ENCODE measurements around the gene OR51D1.

The OR51D1 gene

DNA sequence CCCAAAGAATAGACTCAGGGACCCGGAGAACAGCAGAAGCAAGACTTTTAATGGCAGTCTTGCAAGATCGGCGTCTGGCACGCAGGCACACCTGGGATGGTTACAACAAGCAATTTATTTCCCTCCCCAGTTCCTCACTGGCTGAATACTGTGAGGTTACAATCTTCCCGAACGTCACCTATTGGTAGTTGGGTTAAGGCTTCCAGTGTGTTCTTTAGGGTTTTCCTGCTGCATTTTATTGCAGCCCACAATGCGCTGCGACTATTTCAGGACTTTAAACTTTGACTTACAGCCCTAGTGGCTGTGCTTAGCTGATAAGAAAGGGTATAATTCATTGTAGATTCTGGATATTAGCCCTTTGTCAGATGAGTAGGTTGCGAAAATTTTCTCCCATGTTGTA is 17.8 kb upstream of the OR51D1 start:
- Histone ChIP-seq H3K27me3 (ENCODE audit: control insufficient read depth in 1 of 2, insufficient read depth in 2 of 2, low read length in 2 of 2) (no peaks in the 10 kb centered on the region), H3K4me1 (ENCODE audit: insufficient read depth, low read length) (no peaks in the 10 kb centered on the region)

DNA sequence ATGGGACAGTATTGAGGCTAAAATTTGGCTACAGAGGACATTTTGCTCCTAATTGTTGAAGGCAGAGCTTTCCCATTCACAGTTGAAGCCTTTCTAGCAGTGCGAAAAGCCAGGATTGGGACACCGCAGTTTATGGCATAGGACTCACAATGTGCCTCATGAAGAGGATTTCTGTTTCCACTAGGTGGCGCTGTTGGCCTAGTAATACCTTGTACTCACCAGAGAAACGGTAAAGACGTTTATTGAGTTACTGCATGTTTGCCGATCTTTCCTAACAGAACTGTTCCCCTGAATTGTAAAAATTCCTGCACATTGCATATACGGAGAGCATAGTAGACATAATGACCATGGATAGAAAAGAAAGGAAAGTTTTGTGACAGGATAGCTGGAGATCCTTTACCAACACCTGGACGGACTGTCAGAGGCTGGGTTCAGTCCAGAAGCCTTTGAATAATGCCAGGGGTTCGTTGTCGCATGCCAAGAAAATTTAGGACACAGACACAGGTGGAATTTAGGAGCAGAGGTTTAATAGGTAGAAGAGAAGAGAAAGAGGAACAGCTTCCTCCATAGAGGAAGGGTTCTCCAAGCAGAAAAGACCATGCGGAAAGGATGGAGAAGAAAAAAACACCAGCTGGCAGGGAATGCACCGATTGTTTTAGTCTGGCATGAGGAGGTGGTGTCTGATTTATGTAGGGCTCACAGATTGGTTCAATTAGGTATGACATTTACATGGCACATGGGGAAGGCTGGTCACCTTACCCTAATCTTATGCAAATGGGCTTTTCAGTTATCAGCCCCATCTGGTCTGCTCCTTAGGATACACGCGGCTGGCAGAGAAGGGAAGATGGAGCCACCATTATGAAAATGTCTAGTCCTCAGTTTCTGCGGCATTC is 10.8 kb upstream of the OR51D1 start:
- H3K4me3 ChIP-seq (ENCODE audit: low read depth in 1 of 2, low read length in 2 of 2) = peak overlapping the region in 1 of 2 donors; percentile 29
- no peak overlapping the region for H3K9ac ChIP-seq (ENCODE audit: low read length)
- H3K9me3 ChIP-seq (ENCODE audit: low read length) = no peaks in the 10 kb centered on the region
- no peaks in the 10 kb centered on the region for H3K36me3 ChIP-seq (ENCODE audit: insufficient read depth, low read length)
- no peaks in the 10 kb centered on the region for H3K27me3 ChIP-seq (ENCODE audit: control insufficient read depth in 1 of 2, insufficient read depth in 2 of 2, low read length in 2 of 2)
- peaks cover 4% of the 10 kb centered on the region for H3K4me1 ChIP-seq (ENCODE audit: insufficient read depth, low read length)
- H3K27ac ChIP-seq (ENCODE audit: low read depth, low read length) = no peak overlapping the region

More for the DNA sequence above, 17.8 kb upstream of the OR51D1 start:
- Histone ChIP-seq H3K27ac (ENCODE audit: low read depth, low read length) (no peak overlapping the region), H3K9me3 (ENCODE audit: low read length) (no peaks in the 10 kb centered on the region), H3K9ac (ENCODE audit: low read length) (no peak overlapping the region), H3K4me3 (ENCODE audit: low read depth in 1 of 2, low read length in 2 of 2) (no peak overlapping the region), H3K36me3 (ENCODE audit: insufficient read depth, low read length) (no peaks in the 10 kb centered on the region)

DNA sequence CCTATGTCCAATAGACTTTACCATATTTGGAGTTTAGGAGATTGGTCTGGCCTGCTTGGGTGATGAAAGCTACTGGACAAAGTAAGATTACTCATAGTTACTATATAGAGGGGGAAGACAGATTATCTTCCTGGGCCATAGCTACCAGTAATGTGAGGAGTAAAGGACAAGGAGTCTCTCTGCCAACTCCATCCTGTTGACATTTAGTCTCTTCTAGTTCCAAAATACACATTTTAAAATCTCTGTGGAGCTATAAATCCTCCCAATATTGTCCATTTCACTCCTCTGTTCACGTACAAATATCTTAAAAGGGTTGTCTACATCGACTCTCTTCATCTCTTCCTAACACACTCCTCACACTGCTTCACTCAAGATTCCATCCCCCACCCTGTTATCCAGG is 1.1 kb upstream of the OR51D1 start:
- Histone ChIP-seq H3K27ac (ENCODE audit: low read depth, low read length) (no peak overlapping the region), H3K4me1 (ENCODE audit: insufficient read depth, low read length) (peaks cover 4% of the 10 kb centered on the region), H3K27me3 (ENCODE audit: control insufficient read depth in 1 of 2, insufficient read depth in 2 of 2, low read length in 2 of 2) (no peaks in the 10 kb centered on the region), H3K36me3 (ENCODE audit: insufficient read depth, low read length) (no peaks in the 10 kb centered on the region), H3K9me3 (ENCODE audit: low read length) (no peaks in the 10 kb centered on the region), H3K9ac (ENCODE audit: low read length) (no peak overlapping the region), H3K4me3 (ENCODE audit: low read depth in 1 of 2, low read length in 2 of 2) (no peak overlapping the region)

DNA sequence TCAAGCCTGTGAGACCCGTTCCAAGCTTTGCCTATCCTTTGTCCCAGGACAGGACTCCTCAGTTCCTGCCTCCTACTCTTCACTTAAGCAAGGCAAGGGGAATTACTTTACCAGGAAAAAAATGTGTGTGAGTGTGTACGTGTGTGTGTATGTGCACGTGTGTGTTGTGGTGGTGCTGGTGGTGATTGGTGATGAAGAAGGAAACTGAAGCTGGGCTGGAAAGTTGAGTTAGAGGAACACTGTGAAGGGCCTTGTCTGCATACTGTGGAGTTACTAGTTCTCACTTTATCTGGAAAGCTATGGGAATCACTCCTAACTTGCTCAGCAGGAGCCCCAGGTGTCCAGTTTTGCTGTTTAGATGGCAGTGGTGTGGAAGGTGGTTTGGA is 378 bp downstream of the OR51D1 start:
- Histone ChIP-seq H3K27ac (ENCODE audit: low read depth, low read length) (no peak overlapping the region), H3K4me1 (ENCODE audit: insufficient read depth, low read length) (peaks cover 4% of the 10 kb centered on the region), H3K4me3 (ENCODE audit: low read depth in 1 of 2, low read length in 2 of 2) (peak overlapping the region in 1 of 2 donors; percentile 60), H3K27me3 (ENCODE audit: control insufficient read depth in 1 of 2, insufficient read depth in 2 of 2, low read length in 2 of 2) (no peaks in the 10 kb centered on the region), H3K9ac (ENCODE audit: low read length) (no peak overlapping the region), H3K9me3 (ENCODE audit: low read length) (no peaks in the 10 kb centered on the region), H3K36me3 (ENCODE audit: insufficient read depth, low read length) (no peaks in the 10 kb centered on the region)

DNA sequence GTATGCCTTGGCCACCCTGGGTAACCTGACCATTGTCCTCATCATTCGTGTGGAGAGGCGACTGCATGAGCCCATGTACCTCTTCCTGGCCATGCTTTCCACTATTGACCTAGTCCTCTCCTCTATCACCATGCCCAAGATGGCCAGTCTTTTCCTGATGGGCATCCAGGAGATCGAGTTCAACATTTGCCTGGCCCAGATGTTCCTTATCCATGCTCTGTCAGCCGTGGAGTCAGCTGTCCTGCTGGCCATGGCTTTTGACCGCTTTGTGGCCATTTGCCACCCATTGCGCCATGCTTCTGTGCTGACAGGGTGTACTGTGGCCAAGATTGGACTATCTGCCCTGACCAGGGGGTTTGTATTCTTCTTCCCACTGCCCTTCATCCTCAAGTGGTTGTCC is 2.7 kb downstream of the OR51D1 start:
- Histone ChIP-seq H3K4me3 (ENCODE audit: low read depth in 1 of 2, low read length in 2 of 2) (no peak overlapping the region), H3K27me3 (ENCODE audit: control insufficient read depth in 1 of 2, insufficient read depth in 2 of 2, low read length in 2 of 2) (no peaks in the 10 kb centered on the region), H3K36me3 (ENCODE audit: insufficient read depth, low read length) (no peaks in the 10 kb centered on the region), H3K4me1 (ENCODE audit: insufficient read depth, low read length) (peaks cover 17% of the 10 kb centered on the region), H3K9me3 (ENCODE audit: low read length) (no peaks in the 10 kb centered on the region), H3K9ac (ENCODE audit: low read length) (no peak overlapping the region), H3K27ac (ENCODE audit: low read depth, low read length) (no peak overlapping the region)

DNA sequence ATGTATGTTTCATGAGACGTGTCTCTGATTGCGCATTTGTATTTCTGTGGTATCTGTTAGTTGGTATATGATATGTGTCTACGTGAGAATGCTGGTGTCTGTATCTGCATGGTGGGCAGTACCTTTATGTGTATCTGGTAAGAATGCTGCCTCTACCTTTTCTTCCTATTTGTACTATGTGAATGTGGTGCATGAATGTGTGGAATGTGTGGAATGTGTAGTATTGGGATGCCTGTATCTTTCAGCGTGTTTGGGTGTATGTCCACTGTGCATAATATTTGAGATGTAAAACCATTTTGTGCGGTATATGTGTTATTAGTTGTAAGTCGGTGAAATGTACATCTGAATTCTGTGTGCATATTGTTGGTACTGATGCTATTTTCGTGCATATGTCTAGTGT is 4.2 kb downstream of the OR51D1 start:
- H3K36me3 ChIP-seq (ENCODE audit: insufficient read depth, low read length) = no peaks in the 10 kb centered on the region
- H3K9me3 ChIP-seq (ENCODE audit: low read length) = no peaks in the 10 kb centered on the region
- H3K27ac ChIP-seq (ENCODE audit: low read depth, low read length) = no peak overlapping the region
- no peak overlapping the region for H3K4me3 ChIP-seq (ENCODE audit: low read depth in 1 of 2, low read length in 2 of 2)
- no peak overlapping the region for H3K9ac ChIP-seq (ENCODE audit: low read length)
- H3K27me3 ChIP-seq (ENCODE audit: control insufficient read depth in 1 of 2, insufficient read depth in 2 of 2, low read length in 2 of 2) = no peaks in the 10 kb centered on the region
- peaks cover 32% of the 10 kb centered on the region for H3K4me1 ChIP-seq (ENCODE audit: insufficient read depth, low read length)

DNA sequence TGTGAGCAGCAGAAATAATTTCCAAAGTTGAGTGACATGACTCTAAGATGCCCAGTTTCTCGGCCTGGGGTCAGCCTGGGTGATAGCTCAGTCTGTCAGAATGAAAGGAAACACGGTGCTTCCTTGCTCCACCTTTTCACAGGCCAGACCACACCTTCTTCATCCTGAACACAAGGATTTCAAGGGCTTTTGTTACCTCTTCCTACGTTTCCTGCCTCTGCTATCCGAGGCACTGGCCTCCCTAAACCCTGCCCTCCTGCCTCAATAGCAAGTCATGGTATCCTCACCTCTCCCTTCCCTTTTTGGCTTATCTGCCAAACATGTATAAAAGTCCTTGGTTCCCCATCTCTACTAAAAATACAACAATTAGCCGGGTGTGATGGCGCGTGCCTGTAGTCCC is 4.8 kb downstream of the OR51D1 start:
- Histone ChIP-seq H3K9ac (ENCODE audit: low read length) (no peak overlapping the region), H3K4me1 (ENCODE audit: insufficient read depth, low read length) (peaks cover 37% of the 10 kb centered on the region), H3K27ac (ENCODE audit: low read depth, low read length) (no peak overlapping the region), H3K36me3 (ENCODE audit: insufficient read depth, low read length) (no peaks in the 10 kb centered on the region), H3K9me3 (ENCODE audit: low read length) (no peaks in the 10 kb centered on the region), H3K4me3 (ENCODE audit: low read depth in 1 of 2, low read length in 2 of 2) (no peak overlapping the region), H3K27me3 (ENCODE audit: control insufficient read depth in 1 of 2, insufficient read depth in 2 of 2, low read length in 2 of 2) (no peaks in the 10 kb centered on the region)

DNA sequence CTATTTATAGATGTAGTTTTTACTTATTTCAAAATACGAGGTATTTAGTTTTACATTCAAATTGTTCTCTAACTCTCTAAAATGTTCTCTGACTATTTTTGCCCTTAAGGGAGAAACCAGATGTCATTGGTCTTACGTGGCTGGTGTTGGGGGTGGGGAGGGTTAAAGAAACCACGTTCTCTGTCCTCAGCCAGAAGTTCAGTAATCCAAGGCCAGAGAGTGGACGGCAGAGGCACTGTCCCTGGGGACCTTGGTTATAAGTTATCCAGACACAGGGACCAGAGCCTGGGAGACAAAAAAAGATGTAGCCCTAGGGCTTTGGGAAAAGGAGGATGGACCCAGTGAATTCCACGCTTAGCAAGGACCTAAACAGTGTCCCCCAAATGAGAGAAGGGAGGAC is 5.8 kb downstream of the OR51D1 start:
- Histone ChIP-seq H3K36me3 (ENCODE audit: insufficient read depth, low read length) (no peaks in the 10 kb centered on the region), H3K9ac (ENCODE audit: low read length) (no peak overlapping the region), H3K27me3 (ENCODE audit: control insufficient read depth in 1 of 2, insufficient read depth in 2 of 2, low read length in 2 of 2) (no peaks in the 10 kb centered on the region), H3K27ac (ENCODE audit: low read depth, low read length) (no peak overlapping the region), H3K4me3 (ENCODE audit: low read depth in 1 of 2, low read length in 2 of 2) (no peak overlapping the region), H3K4me1 (ENCODE audit: insufficient read depth, low read length) (peaks cover 43% of the 10 kb centered on the region), H3K9me3 (ENCODE audit: low read length) (no peaks in the 10 kb centered on the region)

DNA sequence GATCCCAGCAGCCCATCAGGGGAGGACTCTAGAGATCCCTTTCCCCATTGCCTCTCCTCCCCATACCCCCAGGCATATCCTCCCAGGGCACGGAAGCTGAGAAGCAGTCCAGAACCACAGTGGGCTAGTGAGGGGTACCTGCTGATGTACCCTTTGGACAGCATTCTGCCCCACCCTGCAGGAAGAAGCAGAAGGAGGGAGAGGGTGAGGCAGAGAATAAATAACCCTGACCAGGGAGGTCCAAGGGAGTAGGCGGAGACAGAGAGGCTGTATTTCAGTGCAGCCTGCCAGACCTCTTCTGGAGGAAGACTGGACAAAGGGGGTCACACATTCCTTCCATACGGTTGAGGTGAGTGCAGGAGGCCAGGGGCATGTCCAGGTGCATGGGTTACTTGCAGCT is 6.4 kb downstream of the OR51D1 start, which contains the start of gene OR51E1:
OR51E1 (plus strand) TSS at position 301 of the 400 bp plus-strand sequence. CDS start 8,545 bp downstream, outside the sequence.
- H3K27ac ChIP-seq (ENCODE audit: low read depth, low read length) = no peak within 1 kb of the TSS
- no peaks in the 10 kb centered on the region for H3K36me3 ChIP-seq (ENCODE audit: insufficient read depth, low read length)
- no peaks in the 10 kb centered on the region for H3K9me3 ChIP-seq (ENCODE audit: low read length)
- H3K27me3 ChIP-seq (ENCODE audit: control insufficient read depth in 1 of 2, insufficient read depth in 2 of 2, low read length in 2 of 2) = no peaks in the 10 kb centered on the region
- peaks cover 49% of the 10 kb centered on the region for H3K4me1 ChIP-seq (ENCODE audit: insufficient read depth, low read length)
- H3K4me3 ChIP-seq (ENCODE audit: low read depth in 1 of 2, low read length in 2 of 2) = no peak within 1 kb of the TSS
- H3K9ac ChIP-seq (ENCODE audit: low read length) = no peak within 1 kb of the TSS

DNA sequence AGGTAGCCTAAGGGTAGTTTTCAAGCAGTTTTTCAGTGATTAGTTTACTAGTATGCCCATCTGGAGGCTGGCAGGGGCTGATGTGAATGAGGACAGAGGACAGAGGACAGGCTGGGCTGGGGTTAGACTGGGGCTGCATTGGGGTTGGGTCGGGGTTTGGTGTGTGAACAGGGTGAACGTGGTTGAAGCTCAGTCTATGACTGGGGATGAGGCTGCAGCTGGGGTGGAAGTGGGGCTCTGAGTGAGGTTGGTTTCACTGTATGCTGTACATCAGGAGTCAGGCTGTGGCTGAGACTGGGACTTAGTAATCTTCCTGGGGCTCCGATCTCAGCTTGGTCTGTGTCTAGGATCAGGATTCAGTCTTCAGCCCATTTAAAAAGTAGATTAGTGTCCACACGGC is 7.0 kb downstream of the OR51D1 start:
- Histone ChIP-seq H3K27ac (ENCODE audit: low read depth, low read length) (no peak overlapping the region), H3K27me3 (ENCODE audit: control insufficient read depth in 1 of 2, insufficient read depth in 2 of 2, low read length in 2 of 2) (no peaks in the 10 kb centered on the region), H3K4me3 (ENCODE audit: low read depth in 1 of 2, low read length in 2 of 2) (no peak overlapping the region), H3K36me3 (ENCODE audit: insufficient read depth, low read length) (no peaks in the 10 kb centered on the region), H3K4me1 (ENCODE audit: insufficient read depth, low read length) (peaks cover 49% of the 10 kb centered on the region), H3K9ac (ENCODE audit: low read length) (no peak overlapping the region), H3K9me3 (ENCODE audit: low read length) (no peaks in the 10 kb centered on the region)

DNA sequence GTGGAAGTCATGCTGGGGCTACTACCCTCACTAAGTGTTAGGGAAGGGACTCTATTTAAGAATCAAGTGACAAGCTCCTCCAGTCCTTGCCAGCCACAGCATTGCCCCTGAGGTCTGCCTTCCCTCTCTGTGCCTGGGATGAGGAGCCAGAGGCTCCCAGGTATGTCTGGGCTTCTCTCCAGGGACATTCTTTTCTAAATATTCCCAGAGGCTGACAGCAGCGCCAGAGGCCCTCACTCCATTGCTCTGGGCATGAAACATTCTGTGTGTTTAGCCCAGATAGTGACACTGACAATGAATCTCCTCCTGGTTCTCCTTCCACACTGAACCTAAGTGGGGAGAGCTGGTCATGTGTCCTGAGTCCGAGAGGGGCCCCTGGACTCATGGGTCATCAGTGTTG is 8.7 kb downstream of the OR51D1 start:
- H3K27ac ChIP-seq (ENCODE audit: low read depth, low read length) = no peak overlapping the region
- peaks cover 49% of the 10 kb centered on the region for H3K4me1 ChIP-seq (ENCODE audit: insufficient read depth, low read length)
- H3K27me3 ChIP-seq (ENCODE audit: control insufficient read depth in 1 of 2, insufficient read depth in 2 of 2, low read length in 2 of 2) = no peaks in the 10 kb centered on the region
- H3K9me3 ChIP-seq (ENCODE audit: low read length) = no peaks in the 10 kb centered on the region
- no peaks in the 10 kb centered on the region for H3K36me3 ChIP-seq (ENCODE audit: insufficient read depth, low read length)
- peak overlapping the region in 1 of 2 donors; percentile 3 for H3K4me3 ChIP-seq (ENCODE audit: low read depth in 1 of 2, low read length in 2 of 2)
- no peak overlapping the region for H3K9ac ChIP-seq (ENCODE audit: low read length)

DNA sequence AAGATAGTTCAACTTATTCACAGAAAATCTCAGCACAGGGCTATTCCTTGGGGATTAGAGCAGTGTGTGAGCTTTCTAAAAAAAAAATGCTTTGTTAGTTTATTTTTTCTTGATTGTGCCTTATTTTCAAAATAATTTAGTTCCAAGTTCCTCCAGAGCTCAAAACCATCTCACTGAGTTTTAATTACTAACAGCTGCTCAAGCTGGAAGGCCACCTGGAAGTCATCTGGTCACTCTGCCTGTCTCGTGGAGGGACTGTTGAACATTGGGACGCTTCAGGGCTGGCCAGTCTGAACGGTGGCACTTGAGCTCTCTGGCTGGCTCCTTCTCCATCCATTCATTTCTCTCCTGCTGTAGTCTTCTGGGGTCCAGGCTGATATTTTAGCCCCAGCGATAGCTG is 10.5 kb downstream of the OR51D1 start:
- Histone ChIP-seq H3K36me3 (ENCODE audit: insufficient read depth, low read length) (no peaks in the 10 kb centered on the region), H3K9ac (ENCODE audit: low read length) (no peak overlapping the region), H3K27me3 (ENCODE audit: control insufficient read depth in 1 of 2, insufficient read depth in 2 of 2, low read length in 2 of 2) (no peaks in the 10 kb centered on the region), H3K4me1 (ENCODE audit: insufficient read depth, low read length) (peaks cover 49% of the 10 kb centered on the region), H3K4me3 (ENCODE audit: low read depth in 1 of 2, low read length in 2 of 2) (no peak overlapping the region), H3K9me3 (ENCODE audit: low read length) (no peaks in the 10 kb centered on the region), H3K27ac (ENCODE audit: low read depth, low read length) (no peak overlapping the region)

All from muscle layer of colon (tissue), 2 donors.